HepG2 (cell line): Measurements from ENCODE around the gene EPB41L2. TPM values are rescaled to one million over a fixed set of nuclear protein-coding genes. Genes with fewer than 3 reads are reported as not detected.

Experiments used
- CSRNP2 ChIP-seq: sonication (generic); formaldehyde crosslinking; conservative IDR thresholded peaks from 2 replicates; pipeline ENCODE4 v1.8.0; 2022; ENCODE audit warnings: low read depth, missing genetic modification reagents
- E2F1 ChIP-seq: sonication (generic); formaldehyde crosslinking; IDR thresholded peaks from 2 replicates; pipeline ENCODE4 v1.5.0; 2020; ENCODE audit warnings: missing genetic modification reagents
- HMGXB3 ChIP-seq: sonication (generic); formaldehyde crosslinking; IDR thresholded peaks from 2 replicates; pipeline ENCODE4 v1.4.0; 2020; ENCODE audit warnings: missing genetic modification reagents, borderline replicate concordance
- HOXA7 ChIP-seq: sonication (generic); formaldehyde crosslinking; IDR thresholded peaks from 2 replicates; pipeline ENCODE4 v1.8.1; 2022; ENCODE audit warnings: mild to moderate bottlenecking, missing genetic modification reagents, moderate library complexity
- HOXD1 ChIP-seq: sonication (generic); formaldehyde crosslinking; IDR thresholded peaks from 2 replicates; pipeline ENCODE4 v1.5.0; 2020; ENCODE audit warnings: missing genetic modification reagents
- MAFF ChIP-seq: IDR thresholded peaks from 2 replicates; pipeline ENCODE4 v1.6.1; 2011; ENCODE audit warnings: low read depth, low read length, improper control_type of control experiment
- NFIB ChIP-seq: sonication (generic); formaldehyde crosslinking; IDR thresholded peaks from 2 replicates; pipeline ENCODE4 v1.9.0; 2021; ENCODE audit warnings: missing genetic modification reagents, mild to moderate bottlenecking, borderline replicate concordance
- PBX3 ChIP-seq: sonication (generic); formaldehyde crosslinking; IDR thresholded peaks from 2 replicates; pipeline ENCODE4 v1.8.1; 2023; ENCODE audit warnings: missing genetic modification reagents, inconsistent platforms, borderline replicate concordance
- PTBP1 ChIP-seq: fragments of 200-400 bp; formaldehyde crosslinking; IDR thresholded peaks from 2 replicates; pipeline ENCODE4 v1.6.1; 2018; ENCODE audit warnings: low read length, low read depth; ENCODE audit not compliant: poor library complexity, severe bottlenecking
- SAFB2 ChIP-seq: sonication (generic); formaldehyde crosslinking; IDR thresholded peaks from 2 replicates; pipeline ENCODE4 v1.5.1; 2020; ENCODE audit warnings: missing genetic modification reagents, low read depth, mild to moderate bottlenecking, borderline replicate concordance
- ZBTB2 ChIP-seq: sonication (generic); formaldehyde crosslinking; IDR thresholded peaks from 2 replicates; pipeline ENCODE4 v1.8.0; 2022; ENCODE audit warnings: low read depth, missing genetic modification reagents
- ZNF33B ChIP-seq: sonication (generic); formaldehyde crosslinking; IDR thresholded peaks from 2 replicates; pipeline ENCODE4 v1.5.1; 2020; ENCODE audit warnings: mild to moderate bottlenecking, missing genetic modification reagents
- ZNF557 ChIP-seq: sonication (generic); formaldehyde crosslinking; IDR thresholded peaks from 2 replicates; pipeline ENCODE4 v1.4.0; 2020; ENCODE audit warnings: missing genetic modification reagents
- ZNF709 ChIP-seq: sonication (generic); formaldehyde crosslinking; IDR thresholded peaks from 2 replicates; pipeline ENCODE4 v1.5.0; 2020; ENCODE audit warnings: mild to moderate bottlenecking, missing genetic modification reagents
- polyA plus RNA-seq, 8 experiments: library from polyadenylated mRNA; depleted of rRNA in 3 of 8; stranded (reverse) in 7 of 8; unstranded in 1 of 8; fragments of >200 nt; fragmentation: Illumina TruSeq in 4 of 8; extraction: Trizol in 4 of 8; gene quantifications; 2 replicates each; pipeline versions ENCODE4 v1.2.1 to v1.2.3, GENCODE V29; 2011 to 2016; ENCODE audit warnings: low read depth in 4 of 8, missing spikeins in 1 of 8, mixed read lengths in 1 of 8; ENCODE audit not compliant: insufficient read depth in 1 of 8
- total RNA-seq, 5 experiments: library from RNA; depleted of rRNA; stranded (reverse); fragments of >200 nt; fragmentation: Illumina TruSeq; extraction: Trizol; gene quantifications; 2 replicates each; pipeline ENCODE4 v1.2.3, GENCODE V29; 2016; ENCODE audit warnings: low read depth in 1 of 5

EPB41L2 gene
- total and polyA plus RNA-seq, 2 of the 13 experiments (the other 11 are each of a cell fraction or from before 2014, with no cell fraction given), result 41.7 to 56.4 TPM

GRCh38 chr6:130933712-130934200 lies 129.3 kb downstream of the EPB41L2 start (continued):
- TF ChIP-seq PBX3 (CRISPR knock-in tag) (no peak), HMGXB3 (CRISPR knock-in tag) (peak; percentile 77; the same call in 1 of the 2 replicates), ZNF33B (CRISPR knock-in tag) (0 out of 2 replicates have a peak, but pooled peaks have one; percentile 44), SAFB2 (CRISPR knock-in tag) (no peak), CSRNP2 (no peak), HOXA7 (CRISPR knock-in tag) (no peak), ZNF709 (CRISPR knock-in tag) (peak; percentile 36; the same call in 1 of the 2 replicates), ZBTB2 (CRISPR knock-in tag) (peak; percentile 43; the same call in 1 of the 2 replicates), HOXD1 (CRISPR knock-in tag) (peak; percentile 95), E2F1 (CRISPR knock-in tag) (0 out of 2 replicates have a peak, but pooled peaks have one; percentile 36), NFIB (CRISPR knock-in tag) (no peak), PTBP1 (no peak), MAFF (peak; percentile 87), ZNF557 (CRISPR knock-in tag) (0 out of 2 replicates have a peak, but pooled peaks have one; percentile 55)
